Superior temporal gyrus (tissue), 1 donor: ENCODE results near the gene IQCK.
A peak's percentile ranks its signal among the peaks of the same experiment; 100 is the strongest.

Experiments
- DNase-seq: peaks from one replicate; pipeline ENCODE4 v3.0.0-alpha.2; 2016; ENCODE audit errors: extremely low spot score

Gene IQCK

GRCh38 chr16:19859603-19860002 is 141.5 kb downstream of the IQCK start:
- DNase-seq: no peak

GRCh38 chr16:19860166-19861041 is 142.3 kb downstream of the IQCK start:
- DNase-seq: no peak

GRCh38 chr16:19861133-19861532 is 143.1 kb downstream of the IQCK start:
- no peak for DNase-seq

- peak; percentile 97 for DNase-seq
Observed at GRCh38 chr16:19861811-19862327, 143.8 kb downstream of the IQCK start.

GRCh38 chr16:19863990-19864389 is 145.9 kb downstream of the IQCK start:
- no peak for DNase-seq

- DNase-seq: no peak
Observed at GRCh38 chr16:19864566-19864965, 146.5 kb downstream of the IQCK start.

GRCh38 chr16:19868421-19868820 is 150.3 kb downstream of the IQCK start:
- DNase-seq: peak; percentile 25

GRCh38 chr16:19871721-19872120 is 153.7 kb downstream of the IQCK start:
- no peak for DNase-seq

- DNase-seq: peak; percentile 81
Observed at GRCh38 chr16:19872179-19872863, 154.2 kb downstream of the IQCK start.

GRCh38 chr16:19872935-19873334 is 154.9 kb downstream of the IQCK start:
- DNase-seq: peak; percentile 82

- DNase-seq: peak; percentile 65
Observed at GRCh38 chr16:19874026-19874425, 156.0 kb downstream of the IQCK start.

- DNase-seq: peak; percentile 45
Observed at GRCh38 chr16:19874851-19875546, 156.9 kb downstream of the IQCK start.

GRCh38 chr16:19875900-19876299 is 157.8 kb downstream of the IQCK start:
- DNase-seq: peak; percentile 26

- peak; percentile 51 for DNase-seq
Observed at GRCh38 chr16:19876501-19877059, 158.5 kb downstream of the IQCK start.

- DNase-seq: peak; percentile 41
Observed at GRCh38 chr16:19878757-19879156, 160.7 kb downstream of the IQCK start.

- peak; percentile 57 for DNase-seq
Observed at GRCh38 chr16:19879241-19879792, 161.2 kb downstream of the IQCK start.

GRCh38 chr16:19881028-19881427 is 163.0 kb downstream of the IQCK start:
- DNase-seq: no peak

- DNase-seq: no peak
Observed at GRCh38 chr16:19881783-19882182, 163.7 kb downstream of the IQCK start.

- peak; percentile 80 for DNase-seq
Observed at GRCh38 chr16:19882186-19882585, 164.1 kb downstream of the IQCK start.

GRCh38 chr16:19882646-19883045 is 164.6 kb downstream of the IQCK start:
- DNase-seq: peak; percentile 69

GRCh38 chr16:19883296-19883965 is 165.4 kb downstream of the IQCK start:
- DNase-seq: peak; percentile 92
